ENCODE data around the gene LPP.

LPP gene

DNA sequence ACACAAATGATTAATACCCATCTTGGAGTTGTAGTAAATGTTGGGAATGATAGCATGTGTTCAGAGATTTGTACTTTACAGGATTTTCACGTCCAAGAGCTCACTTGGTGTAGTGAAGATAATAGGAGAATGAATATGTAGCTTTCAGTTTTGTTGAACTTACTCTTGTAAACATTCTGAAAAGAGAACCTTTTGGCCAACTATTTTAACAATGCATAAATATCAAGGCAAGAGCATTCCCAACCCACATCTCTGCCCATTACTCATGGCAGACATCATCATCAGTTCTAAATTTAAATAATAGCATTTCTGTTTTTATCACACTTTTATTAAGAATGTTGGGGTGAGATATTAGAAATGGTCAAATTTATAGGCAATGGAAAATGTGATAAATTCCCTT, 552.6 kb downstream of the LPP start:
- Histone ChIP-seq H3K9ac (ENCODE audit: low read length) (no peak overlapping the region), H3K27me3 (replicated peaks; ENCODE audit: insufficient read depth, low read length) (no peaks in the 10 kb centered on the region), H3K9me2 (replicated peaks; ENCODE audit: insufficient read depth, low read length) (no peaks in the 10 kb centered on the region), H3K4me3 (ENCODE audit: low read length) (no peak overlapping the region), H3K79me2 (ENCODE audit: low read length) (no peaks in the 10 kb centered on the region), H3K4me1 (ENCODE audit: low read length) (no peaks in the 10 kb centered on the region), H3K4me2 (ENCODE audit: low read depth, low read length) (no peak overlapping the region), H3F3A (ENCODE audit: insufficient read depth, low read length) (no peaks in the 10 kb centered on the region), H4K20me1 (ENCODE audit: insufficient read depth, low read length) (no peaks in the 10 kb centered on the region), H3K9me3 (replicated peaks; ENCODE audit: insufficient read depth, low read length) (no peaks in the 10 kb centered on the region), H2AFZ (ENCODE audit: low read length) (no peak overlapping the region), H3K27ac (ENCODE audit: low read length) (no peak overlapping the region), H3K36me3 (replicated peaks; ENCODE audit: insufficient read depth, low read length) (no peaks in the 10 kb centered on the region)
- no peak for TF ChIP-seq EZH2phosphoT487 (IDR thresholded peaks at IDR 0.05; ENCODE audit: low read length)
- no peak for DNase-seq

DNA sequence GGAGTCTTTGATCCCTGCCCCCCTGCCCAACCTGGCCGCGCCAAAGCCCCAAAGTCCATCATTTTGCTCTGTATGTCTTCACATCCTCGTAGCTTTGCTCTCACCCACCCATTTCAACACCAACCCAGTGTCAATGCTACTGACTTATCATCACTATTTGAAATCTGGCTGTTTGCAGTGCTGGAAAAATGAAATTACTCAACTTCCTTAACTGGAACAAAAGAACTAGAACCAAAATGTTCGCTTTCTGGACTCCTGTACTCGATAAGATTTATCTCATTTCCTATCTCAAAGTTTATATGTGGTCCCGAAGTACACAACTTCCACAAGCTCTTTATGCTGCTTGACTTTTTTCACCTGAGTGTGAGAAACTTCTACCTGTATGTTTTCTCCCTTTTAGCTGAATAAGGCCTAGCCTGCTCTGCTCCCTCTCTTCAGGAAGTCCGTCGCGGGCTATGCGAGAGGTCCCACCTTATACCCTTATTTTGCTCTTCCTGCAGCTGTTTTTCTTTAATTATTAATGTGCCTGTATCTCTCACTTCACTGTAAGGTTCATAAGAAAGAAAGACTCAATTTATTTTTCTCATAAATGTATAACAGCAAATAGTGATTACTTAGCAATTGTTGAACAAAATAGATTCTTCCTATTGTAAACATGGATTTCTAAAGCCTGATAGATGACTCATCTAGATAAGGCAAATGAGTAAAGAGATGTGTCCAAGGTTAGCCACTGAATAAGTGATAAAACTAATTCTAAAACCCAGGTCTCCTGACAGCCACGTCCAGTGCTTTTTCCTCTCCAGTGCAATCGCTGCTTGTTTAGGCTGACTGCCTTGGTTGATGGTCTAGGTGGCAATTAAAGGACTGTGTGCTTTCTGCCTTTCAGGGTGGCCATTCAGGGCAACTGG, 553.7 kb downstream of the LPP start:
- Histone ChIP-seq H3K4me2 (ENCODE audit: low read depth, low read length) (no peak overlapping the region), H3K4me3 (ENCODE audit: low read length) (no peak overlapping the region), H3K27me3 (replicated peaks; ENCODE audit: insufficient read depth, low read length) (no peaks in the 10 kb centered on the region), H3K36me3 (replicated peaks; ENCODE audit: insufficient read depth, low read length) (no peaks in the 10 kb centered on the region), H3K9me3 (replicated peaks; ENCODE audit: insufficient read depth, low read length) (no peaks in the 10 kb centered on the region), H3K9me2 (replicated peaks; ENCODE audit: insufficient read depth, low read length) (no peaks in the 10 kb centered on the region), H2AFZ (ENCODE audit: low read length) (no peak overlapping the region), H3F3A (ENCODE audit: insufficient read depth, low read length) (no peaks in the 10 kb centered on the region), H3K4me1 (ENCODE audit: low read length) (no peaks in the 10 kb centered on the region), H3K27ac (ENCODE audit: low read length) (no peak overlapping the region), H4K20me1 (ENCODE audit: insufficient read depth, low read length) (no peaks in the 10 kb centered on the region), H3K9ac (ENCODE audit: low read length) (no peak overlapping the region), H3K79me2 (ENCODE audit: low read length) (no peaks in the 10 kb centered on the region)
- DNase-seq: no peak
- TF ChIP-seq, protein P1, sequence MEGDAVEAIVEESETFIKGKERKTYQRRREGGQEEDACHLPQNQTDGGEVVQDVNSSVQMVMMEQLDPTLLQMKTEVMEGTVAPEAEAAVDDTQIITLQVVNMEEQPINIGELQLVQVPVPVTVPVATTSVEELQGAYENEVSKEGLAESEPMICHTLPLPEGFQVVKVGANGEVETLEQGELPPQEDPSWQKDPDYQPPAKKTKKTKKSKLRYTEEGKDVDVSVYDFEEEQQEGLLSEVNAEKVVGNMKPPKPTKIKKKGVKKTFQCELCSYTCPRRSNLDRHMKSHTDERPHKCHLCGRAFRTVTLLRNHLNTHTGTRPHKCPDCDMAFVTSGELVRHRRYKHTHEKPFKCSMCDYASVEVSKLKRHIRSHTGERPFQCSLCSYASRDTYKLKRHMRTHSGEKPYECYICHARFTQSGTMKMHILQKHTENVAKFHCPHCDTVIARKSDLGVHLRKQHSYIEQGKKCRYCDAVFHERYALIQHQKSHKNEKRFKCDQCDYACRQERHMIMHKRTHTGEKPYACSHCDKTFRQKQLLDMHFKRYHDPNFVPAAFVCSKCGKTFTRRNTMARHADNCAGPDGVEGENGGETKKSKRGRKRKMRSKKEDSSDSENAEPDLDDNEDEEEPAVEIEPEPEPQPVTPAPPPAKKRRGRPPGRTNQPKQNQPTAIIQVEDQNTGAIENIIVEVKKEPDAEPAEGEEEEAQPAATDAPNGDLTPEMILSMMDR (IDR thresholded peaks at IDR 0.05; ENCODE audit: low read length): no peak
- TF ChIP-seq EZH2 (optimal IDR thresholded peaks at IDR 0.05; ENCODE audit: low read depth, low read length): no peak
- no peak for TF ChIP-seq EZH2phosphoT487 (IDR thresholded peaks at IDR 0.05; ENCODE audit: low read length)

DNA sequence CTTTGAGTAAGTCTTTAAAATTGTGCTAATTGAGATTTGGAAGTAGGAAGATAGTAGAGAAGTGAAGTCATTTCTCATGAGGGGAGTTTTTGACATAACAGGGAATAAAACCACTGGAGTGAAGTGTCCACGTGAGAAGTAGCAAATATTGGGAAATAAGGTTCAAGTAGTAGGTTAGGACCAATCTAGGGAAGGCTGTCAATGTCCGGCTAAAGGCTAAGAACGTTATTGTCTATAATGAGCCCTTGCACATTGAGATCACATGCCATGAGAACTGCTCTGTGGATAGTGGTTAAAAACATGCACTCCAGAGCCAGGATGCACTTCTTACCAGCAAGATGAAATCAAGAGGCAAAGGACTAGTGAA, 557.9 kb downstream of the LPP start:
- no peaks in the 10 kb centered on the region for H3K9me2 ChIP-seq (replicated peaks; ENCODE audit: insufficient read depth, low read length)
- H3K9ac ChIP-seq (ENCODE audit: low read length): no peak overlapping the region
- H3K79me2 ChIP-seq (ENCODE audit: low read length): no peaks in the 10 kb centered on the region
- TF ChIP-seq, protein P1 (IDR thresholded peaks at IDR 0.05; ENCODE audit: low read length): no peak
- TF ChIP-seq EZH2phosphoT487 (IDR thresholded peaks at IDR 0.05; ENCODE audit: low read length) (no peak), EZH2 (optimal IDR thresholded peaks at IDR 0.05; ENCODE audit: low read depth, low read length) (no peak)
- H3K4me2 ChIP-seq (ENCODE audit: low read depth, low read length): no peak overlapping the region
- no peaks in the 10 kb centered on the region for H3K36me3 ChIP-seq (replicated peaks; ENCODE audit: insufficient read depth, low read length)
- H3K4me1 ChIP-seq (ENCODE audit: low read length): no peaks in the 10 kb centered on the region
- H4K20me1 ChIP-seq (ENCODE audit: insufficient read depth, low read length): no peaks in the 10 kb centered on the region
- no peaks in the 10 kb centered on the region for H3K9me3 ChIP-seq (replicated peaks; ENCODE audit: insufficient read depth, low read length)
- no peaks in the 10 kb centered on the region for H3F3A ChIP-seq (ENCODE audit: insufficient read depth, low read length)
- no peak for DNase-seq
- no peak overlapping the region for H3K27ac ChIP-seq (ENCODE audit: low read length)
- no peak overlapping the region for H3K4me3 ChIP-seq (ENCODE audit: low read length)
- no peaks in the 10 kb centered on the region for H3K27me3 ChIP-seq (replicated peaks; ENCODE audit: insufficient read depth, low read length)
- H2AFZ ChIP-seq (ENCODE audit: low read length): no peak overlapping the region

All from MM.1S (cell line).